Psoas muscle (tissue), 8 donors: ENCODE results near the gene NT5C2. TPM values are rescaled to one million over a fixed set of nuclear protein-coding genes. Genes with fewer than 3 reads are reported as not detected.

Experiments used
- ATAC-seq, 4 donors: fragments of 200-7000 bp; cut with Tn5 transposase; one replicate each; pipeline ENCODE4 v1.9.1; 2020; ENCODE audit warnings: moderate library complexity in 3 of 4, mild to moderate bottlenecking in 2 of 4
- DNase-seq, 2 donors: peaks; one replicate each; pipeline ENCODE4 v3.0.0-alpha.2; 2020
- H3K27ac ChIP-seq: fragments of 200-600 bp; one replicate; pipeline ENCODE4 v1.8.0; 2022
- H3K27me3 ChIP-seq, 3 donors: fragments of 200-600 bp in 1 of 3; one replicate each; pipeline versions ENCODE4 v1.6.1 to v1.8.0; 2013 to 2022; ENCODE audit warnings: low read length in 2 of 3, mild to moderate bottlenecking in 2 of 3, moderate library complexity in 1 of 3; ENCODE audit not compliant: insufficient read depth in 3 of 3
- H3K36me3 ChIP-seq, 2 donors: fragments of 200-600 bp in 1 of 2; one replicate each; pipeline versions ENCODE4 v1.6.1 to v1.8.0; 2013 to 2022; ENCODE audit warnings: low read depth in 1 of 2, mild to moderate bottlenecking in 1 of 2, moderate library complexity in 1 of 2; ENCODE audit not compliant: insufficient read depth in 1 of 2
- H3K4me1 ChIP-seq: fragments of 200-600 bp; one replicate; pipeline ENCODE4 v1.8.0; 2022
- H3K4me3 ChIP-seq: fragments of 200-600 bp; one replicate; pipeline ENCODE4 v1.8.0; 2022; ENCODE audit warnings: mild to moderate bottlenecking
- H3K9me3 ChIP-seq: fragments of 200-600 bp; one replicate; pipeline ENCODE4 v1.8.0; 2022
- CTCF ChIP-seq: fragments of 200-600 bp; IDR thresholded peaks from one replicate; pipeline ENCODE4 v1.8.0; 2022; ENCODE audit warnings: antibody characterized with exemption
- WGBS, 3 donors: extraction: QIAGEN DNeasy Blood & Tissue Kit; methylation state at CpG; one replicate each; pipeline versions ENCODE4 v1.1.6 to v1.1.7; 2013; 5-methylcytosine and 5-hydroxymethylcytosine counted together
- intact Hi-C, 2 donors: fragments of 100-400 bp; cut with DNase I; formaldehyde crosslinking; loops; one replicate each; pipeline versions ENCODE4 v1.11.0 to v1.14.2; 2022
- polyA plus RNA-seq, 3 donors: library from polyadenylated mRNA; stranded (reverse); fragments of 200-250 nt; gene quantifications; one replicate each; pipeline ENCODE4 v1.2.3, GENCODE V29; 2013
- total RNA-seq, 4 donors: library from RNA; stranded (reverse); fragmentation: NEBNext Ultra II Directional in 2 of 4; extraction: Animal tissue kit (Norgen Biotek cat#: 25700) in 2 of 4; gene quantifications; one replicate each; pipeline versions ENCODE4 v1.2.1 to v1.2.4, GENCODE V29; 2021 to 2023
- donor health status: healthy with polysubstance abuse.
- donor health status: DM: no; HTN: no; CAD: no; lungs with moderate emphysema.
- donor health status: Bipolar disorder and iron deficiency.
- donor health status: healthy.
- donor health status: DM: yes; HTN: yes; CAD: no.
- donor health status: DM: no; HTN: no; CAD: no.
- donor health status: DM: no; HTN: no; CAD: no.
- donor health status: DM: yes; HTN: yes; CAD: no.

NT5C2 gene
- total and polyA plus RNA-seq, 7 donors, result 17.8 to 94.6 (median 64.5) TPM

GRCh38 chr10:103095005-103095404 lies 98.1 kb downstream of the NT5C2 start:
- ATAC-seq (no peak), DNase-seq (no peak)
- Histone ChIP-seq H3K36me3 (peaks cover 17 to 100% of the 10 kb centered on the region in 2 donors), H3K4me3 (no peak overlapping the region), H3K27me3 (no peaks in the 10 kb centered on the region), H3K9me3 (no peaks in the 10 kb centered on the region), H3K4me1 (no peaks in the 10 kb centered on the region), H3K27ac (no peak overlapping the region)
- TF ChIP-seq CTCF, result no peak
- intact Hi-C loops, result loop anchor here (5.0 to 10.0 kb wide), 2 partner anchors 147 to 230 kb away; no protein-coding TSS in a partner anchor

DNA sequence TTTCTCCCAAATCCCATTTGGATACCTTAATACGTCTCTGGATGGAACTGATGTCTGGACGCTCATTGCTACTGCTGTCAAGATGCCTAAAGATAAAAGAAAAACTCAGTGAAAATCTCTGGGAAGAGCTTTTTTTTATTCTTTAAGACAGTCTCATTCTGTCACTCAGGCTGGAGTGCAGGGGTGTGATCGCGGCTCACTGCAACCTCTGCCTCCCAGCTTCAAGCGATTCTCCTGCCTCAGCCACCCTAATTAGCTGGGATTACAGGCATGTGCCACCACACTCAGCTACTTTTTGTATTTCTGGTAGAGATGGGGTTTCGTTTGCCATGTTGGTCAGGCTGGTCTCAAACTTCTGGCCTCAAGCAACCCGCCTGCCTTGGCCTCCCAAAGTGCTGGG lies 102.2 kb downstream of the NT5C2 start:
- 97 to 98% (median 98%) methylated on average over 7 of the region's 7 CpGs for WGBS, 3 donors
- Histone ChIP-seq H3K4me3 (no peak overlapping the region), H3K4me1 (no peaks in the 10 kb centered on the region), H3K27me3 (no peaks in the 10 kb centered on the region), H3K27ac (no peak overlapping the region), H3K36me3 (peaks cover 30 to 100% of the 10 kb centered on the region in 2 donors), H3K9me3 (no peaks in the 10 kb centered on the region)
- no peak for ATAC-seq
- intact Hi-C loops, result loop anchor here in 1 of 2 donors (10.0 kb wide), 1 partner anchor 234 kb away; no protein-coding TSS in a partner anchor
- no peak for TF ChIP-seq CTCF
- no peak for DNase-seq

- no peak for DNase-seq
- intact Hi-C loops, result no loop called here
- no peaks in the 10 kb centered on the region for H3K4me1 ChIP-seq
- no peaks in the 10 kb centered on the region for H3K27me3 ChIP-seq
- no peaks in the 10 kb centered on the region for H3K9me3 ChIP-seq
- no peak overlapping the region for H3K4me3 ChIP-seq
- peaks cover 30 to 100% of the 10 kb centered on the region in 2 donors for H3K36me3 ChIP-seq
- WGBS, 3 donors, result 75 to 86% (median 82%) methylated on average over 10 of the region's 10 CpGs
- no peak overlapping the region for H3K27ac ChIP-seq
- TF ChIP-seq CTCF, result no peak
- ATAC-seq, result no peak
Observed at GRCh38 chr10:103089493-103089892, 103.6 kb downstream of the NT5C2 start.

DNA sequence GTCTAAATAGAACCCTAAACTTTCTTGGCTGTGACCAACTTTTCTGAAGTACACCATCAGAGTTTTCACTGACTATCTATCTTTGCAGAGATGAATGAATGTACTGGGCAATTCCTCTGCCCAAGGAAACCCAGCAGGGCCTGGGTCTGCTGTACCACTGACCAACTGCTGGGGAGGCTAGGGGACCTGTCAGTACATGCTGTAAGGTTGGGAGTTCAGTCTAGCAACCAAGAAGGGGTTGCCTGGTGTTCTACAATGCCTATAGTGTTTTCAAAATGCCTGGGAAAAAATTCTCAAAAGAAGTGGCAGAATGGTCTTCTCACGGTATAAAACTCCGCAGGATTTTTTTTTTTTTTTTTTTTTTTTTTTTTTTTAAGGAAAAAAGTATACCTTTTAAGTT lies 106.3 kb downstream of the NT5C2 start:
- H3K4me3 ChIP-seq, result no peak overlapping the region
- intact Hi-C loops, result no loop called here
- peaks cover 24 to 88% of the 10 kb centered on the region in 2 donors for H3K36me3 ChIP-seq
- 78 to 95% (median 91%) methylated on average over 2 of the region's 2 CpGs for WGBS, 3 donors
- H3K27me3 ChIP-seq, result no peaks in the 10 kb centered on the region
- DNase-seq, result no peak
- no peak for ATAC-seq
- H3K27ac ChIP-seq, result no peak overlapping the region
- no peaks in the 10 kb centered on the region for H3K4me1 ChIP-seq
- no peaks in the 10 kb centered on the region for H3K9me3 ChIP-seq
- no peak for TF ChIP-seq CTCF

- Histone ChIP-seq H3K4me3 (no peak overlapping the region), H3K9me3 (no peaks in the 10 kb centered on the region), H3K36me3 (peaks cover 20 to 83% of the 10 kb centered on the region in 2 donors), H3K4me1 (no peaks in the 10 kb centered on the region), H3K27me3 (no peaks in the 10 kb centered on the region), H3K27ac (no peak overlapping the region)
- intact Hi-C loops, result no loop called here
- 69 to 76% (median 76%) methylated on average over 2 of the region's 2 CpGs for WGBS, 3 donors
- no peak for TF ChIP-seq CTCF
- DNase-seq (no peak), ATAC-seq (no peak)
Observed at GRCh38 chr10:103086261-103086660, 106.8 kb downstream of the NT5C2 start.
